ENCODE data around the gene ACP1.

Gene ACP1

DNA sequence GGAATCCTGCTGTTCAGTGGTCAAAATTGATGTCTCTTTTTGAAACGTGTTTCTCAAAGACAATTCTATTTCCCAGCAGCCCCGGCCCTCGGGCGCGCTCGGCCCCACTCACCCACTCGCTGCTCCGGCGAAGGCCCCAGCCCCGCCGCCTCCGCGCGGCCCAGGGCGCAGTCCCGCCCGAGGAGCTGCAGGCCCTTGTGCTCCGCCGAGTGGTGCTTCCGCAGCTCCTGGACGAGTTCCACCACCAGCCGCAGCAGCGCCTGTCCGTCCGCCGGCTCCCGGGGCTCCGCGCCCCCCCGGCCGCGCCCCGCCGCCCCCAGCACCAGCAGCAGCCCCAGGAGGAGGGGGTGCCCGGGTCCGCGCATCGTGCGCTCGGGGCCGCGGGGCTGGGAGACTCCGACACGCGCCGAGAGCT is 22.7 kb downstream of the ACP1 start:
- peak; percentile 75 for DNase-seq (ENCODE audit: low spot score)
- in situ Hi-C loops (cut with MboI; ENCODE audit: low sequenced_read_pairs, unreplicated experiment) = no loop called here
- TF ChIP-seq, protein P1, sequence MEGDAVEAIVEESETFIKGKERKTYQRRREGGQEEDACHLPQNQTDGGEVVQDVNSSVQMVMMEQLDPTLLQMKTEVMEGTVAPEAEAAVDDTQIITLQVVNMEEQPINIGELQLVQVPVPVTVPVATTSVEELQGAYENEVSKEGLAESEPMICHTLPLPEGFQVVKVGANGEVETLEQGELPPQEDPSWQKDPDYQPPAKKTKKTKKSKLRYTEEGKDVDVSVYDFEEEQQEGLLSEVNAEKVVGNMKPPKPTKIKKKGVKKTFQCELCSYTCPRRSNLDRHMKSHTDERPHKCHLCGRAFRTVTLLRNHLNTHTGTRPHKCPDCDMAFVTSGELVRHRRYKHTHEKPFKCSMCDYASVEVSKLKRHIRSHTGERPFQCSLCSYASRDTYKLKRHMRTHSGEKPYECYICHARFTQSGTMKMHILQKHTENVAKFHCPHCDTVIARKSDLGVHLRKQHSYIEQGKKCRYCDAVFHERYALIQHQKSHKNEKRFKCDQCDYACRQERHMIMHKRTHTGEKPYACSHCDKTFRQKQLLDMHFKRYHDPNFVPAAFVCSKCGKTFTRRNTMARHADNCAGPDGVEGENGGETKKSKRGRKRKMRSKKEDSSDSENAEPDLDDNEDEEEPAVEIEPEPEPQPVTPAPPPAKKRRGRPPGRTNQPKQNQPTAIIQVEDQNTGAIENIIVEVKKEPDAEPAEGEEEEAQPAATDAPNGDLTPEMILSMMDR (IDR thresholded peaks at IDR 0.05; ENCODE audit: borderline replicate concordance, control extremely low read depth, extremely low read depth, insufficient read depth, missing control alignments) = no peak

DNA sequence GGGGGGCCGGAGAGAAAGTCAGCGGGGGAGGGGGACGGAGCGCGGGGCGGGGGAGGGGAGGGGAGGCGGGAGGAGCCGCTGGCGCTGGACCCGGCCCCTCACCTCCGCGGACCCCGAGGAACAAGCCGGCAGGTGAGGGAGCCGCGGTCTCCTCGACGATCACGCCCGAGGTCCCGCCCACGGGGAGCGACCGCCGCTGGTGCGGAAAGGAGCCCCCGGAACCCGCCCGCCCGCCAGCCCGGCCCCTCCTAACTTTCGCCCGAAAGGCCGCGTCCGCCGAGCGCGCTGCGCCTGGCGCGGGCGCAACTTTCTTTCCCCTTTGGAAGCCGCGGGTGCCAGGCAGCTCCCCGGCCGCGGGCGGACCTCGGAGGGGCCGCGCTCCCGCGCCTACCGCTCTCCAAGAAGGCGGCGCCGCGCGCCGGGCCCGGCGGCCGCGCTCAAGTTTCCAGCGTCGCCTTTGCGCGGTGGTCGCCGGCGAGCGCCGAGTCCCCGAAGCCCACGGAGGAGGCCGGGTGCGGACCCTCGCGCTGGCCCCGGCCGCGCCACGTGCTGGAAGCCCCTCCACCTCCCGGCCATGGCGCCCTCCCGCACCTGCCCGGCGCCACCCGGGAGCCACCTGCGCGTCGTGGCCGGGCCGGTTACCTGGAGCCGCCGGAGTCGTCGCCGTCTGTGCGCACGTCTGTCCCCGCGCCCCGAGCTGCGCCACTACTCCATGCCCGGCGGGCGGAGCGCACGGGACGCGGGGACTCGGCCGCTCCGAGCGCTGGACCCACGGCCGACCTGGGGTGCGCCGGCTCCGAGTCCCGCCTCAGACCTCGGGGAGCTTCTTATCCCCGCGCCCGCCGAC is 23.4 kb downstream of the ACP1 start, which contains the start of gene ALKAL2:
Gene ALKAL2 (minus strand): TSS at position 181 of the 847 bp plus-strand sequence. CDS start 256 bp downstream, outside the sequence.
- TF ChIP-seq, protein P1 (IDR thresholded peaks at IDR 0.05; ENCODE audit: borderline replicate concordance, control extremely low read depth, extremely low read depth, insufficient read depth, missing control alignments) = no peak
- in situ Hi-C loops (cut with MboI; ENCODE audit: low sequenced_read_pairs, unreplicated experiment) = no loop called here
- peak; percentile 42 for DNase-seq (ENCODE audit: low spot score)

DNA sequence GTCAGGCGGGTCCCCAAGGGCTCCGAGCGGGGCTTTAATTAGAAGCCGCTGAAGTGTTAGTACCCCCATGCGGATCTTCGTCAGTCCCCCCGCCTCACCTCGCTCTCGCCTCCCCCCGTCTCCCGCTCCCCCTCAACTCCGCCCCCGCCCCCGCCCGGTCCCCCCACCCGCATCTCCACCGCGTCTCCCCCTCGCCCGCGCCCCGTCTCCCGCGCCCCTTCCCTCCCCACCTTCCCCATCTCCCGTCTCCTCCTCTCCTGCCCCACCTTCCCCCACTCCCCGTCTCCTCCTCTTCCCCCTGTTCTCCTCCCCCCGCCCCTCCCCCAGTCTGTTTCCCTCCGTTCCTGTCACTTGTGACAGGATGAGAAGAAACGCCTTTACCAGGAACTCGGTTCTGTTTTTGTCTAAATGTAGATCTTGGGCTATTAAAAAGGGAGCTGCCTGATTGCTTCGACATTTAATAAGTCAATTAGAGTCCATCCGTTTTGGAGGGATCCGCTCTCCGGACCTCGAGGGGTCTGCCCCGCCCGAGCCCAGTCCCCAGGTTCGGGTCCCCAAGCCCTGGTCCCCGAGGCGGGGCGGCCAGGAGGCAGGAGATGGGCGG is 24.1 kb downstream of the ACP1 start:
- in situ Hi-C loops (cut with MboI; ENCODE audit: low sequenced_read_pairs, unreplicated experiment) = no loop called here
- peak; percentile 33 for DNase-seq (ENCODE audit: low spot score)
- TF ChIP-seq, protein P1 (IDR thresholded peaks at IDR 0.05; ENCODE audit: borderline replicate concordance, control extremely low read depth, extremely low read depth, insufficient read depth, missing control alignments) = no peak

DNA sequence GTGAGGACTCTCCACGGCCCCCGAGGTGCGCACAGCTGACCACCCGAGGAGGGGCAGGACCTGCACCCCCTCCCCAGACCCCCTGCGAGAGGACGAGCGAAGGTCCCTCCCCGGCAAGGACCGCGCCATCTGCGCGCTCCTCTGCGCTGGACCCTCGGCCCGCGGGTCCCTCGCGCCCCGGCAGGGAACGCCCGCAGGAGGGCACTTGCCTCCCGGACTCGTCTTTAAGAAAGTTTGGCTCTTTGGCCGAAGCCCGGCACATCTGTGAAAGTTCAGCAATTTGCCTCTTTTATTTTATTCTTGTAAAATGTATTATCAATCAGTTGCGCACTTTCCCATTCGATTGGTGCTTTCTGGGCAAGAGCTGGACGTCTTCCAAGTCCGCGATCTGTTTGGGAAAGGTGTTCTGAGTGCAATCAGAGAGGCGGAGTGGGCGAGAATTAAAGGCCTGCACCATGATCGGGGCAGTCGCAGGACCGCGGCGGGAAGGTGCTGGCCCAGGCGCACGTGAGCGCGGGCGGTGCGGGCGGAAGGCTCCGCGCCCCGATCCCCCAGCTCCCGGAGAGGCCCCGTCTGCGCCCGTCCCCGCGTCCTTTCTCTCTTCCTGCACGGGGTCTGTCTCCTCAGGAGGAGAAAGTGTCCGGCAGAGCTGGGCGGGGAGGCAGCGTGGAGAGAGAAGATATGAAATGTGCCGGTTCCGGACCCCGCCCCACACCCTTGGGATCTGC is 24.8 kb downstream of the ACP1 start:
- DNase-seq (ENCODE audit: low spot score) = peak; percentile 29
- in situ Hi-C loops (cut with MboI; ENCODE audit: low sequenced_read_pairs, unreplicated experiment) = no loop called here
- TF ChIP-seq, protein P1 (IDR thresholded peaks at IDR 0.05; ENCODE audit: borderline replicate concordance, control extremely low read depth, extremely low read depth, insufficient read depth, missing control alignments) = no peak

DNA sequence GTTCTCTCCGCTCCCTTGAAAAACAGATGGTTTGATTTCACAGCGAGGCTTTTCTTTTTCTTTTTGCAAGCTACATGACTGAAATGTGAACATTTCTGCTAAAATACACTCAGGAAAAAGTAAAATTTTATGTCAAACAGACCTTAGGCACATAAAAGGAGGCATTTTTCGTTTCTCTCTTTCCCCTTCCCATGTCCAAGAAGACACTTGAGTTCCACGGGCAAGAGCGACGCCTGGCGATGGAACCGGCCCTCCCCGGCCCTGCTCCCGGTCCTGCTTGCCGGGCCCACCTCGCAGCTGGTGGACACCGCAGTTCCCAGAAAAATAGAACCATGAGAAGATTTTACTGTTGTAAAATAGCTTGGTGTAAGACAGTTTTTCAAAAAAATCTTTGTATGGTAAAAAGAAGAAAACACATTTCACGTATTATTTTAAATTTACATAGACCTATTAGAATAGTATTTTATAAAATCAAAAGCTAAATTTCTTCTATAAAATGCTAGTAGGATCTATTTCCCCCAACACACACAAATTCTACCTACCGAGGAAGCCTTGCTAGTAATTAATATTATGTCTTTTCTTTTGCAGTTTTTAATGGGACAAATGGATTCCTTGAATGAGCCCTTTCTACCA is 25.5 kb downstream of the ACP1 start:
- in situ Hi-C loops (cut with MboI; ENCODE audit: low sequenced_read_pairs, unreplicated experiment) = no loop called here
- DNase-seq (ENCODE audit: low spot score) = peak; percentile 67
- TF ChIP-seq, protein P1 (IDR thresholded peaks at IDR 0.05; ENCODE audit: borderline replicate concordance, control extremely low read depth, extremely low read depth, insufficient read depth, missing control alignments) = peak; percentile 64

DNA sequence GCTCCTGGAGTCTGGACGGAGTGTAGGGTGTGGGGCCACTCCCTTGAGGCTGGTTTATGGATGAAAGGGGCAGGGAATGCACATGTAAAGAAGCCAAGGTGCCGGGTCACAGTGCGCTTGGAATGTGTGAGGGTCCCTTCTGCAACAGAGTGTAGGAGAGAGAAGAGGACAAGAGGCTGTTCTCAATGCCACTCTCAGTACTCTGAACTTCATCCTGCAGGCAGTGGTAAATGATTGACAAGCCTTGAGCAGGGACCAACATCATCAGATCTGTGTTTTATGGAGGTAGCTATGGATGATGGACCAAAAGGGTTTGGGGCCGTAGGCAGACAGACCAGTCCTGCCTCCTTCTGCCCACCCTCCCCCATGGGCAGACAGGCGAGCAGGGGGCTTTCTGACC is 30.3 kb downstream of the ACP1 start:
- DNase-seq (ENCODE audit: low spot score) = no peak
- TF ChIP-seq, protein P1 (IDR thresholded peaks at IDR 0.05; ENCODE audit: borderline replicate concordance, control extremely low read depth, extremely low read depth, insufficient read depth, missing control alignments) = no peak
- in situ Hi-C loops (cut with MboI; ENCODE audit: low sequenced_read_pairs, unreplicated experiment) = no loop called here
